HEK293 (cell line): ENCODE measurements around the gene PIGZ.

ENCODE experiments used
- CTCF ChIP-seq: fragments of 450-650 bp; formaldehyde crosslinking; IDR thresholded peaks from 2 replicates; pipeline ENCODE4 v1.5.1; 2016; ENCODE audit warnings: missing biosample characterization, missing genetic modification characterization
- GLI4 ChIP-seq: fragments of 450-650 bp; formaldehyde crosslinking; IDR thresholded peaks from 2 replicates; pipeline ENCODE4 v1.5.1; 2016; ENCODE audit warnings: missing biosample characterization, missing genetic modification characterization
- TCF7L2 ChIP-seq: IDR thresholded peaks from 2 replicates; pipeline ENCODE4 v1.6.1; 2011; ENCODE audit warnings: low read depth, mild to moderate bottlenecking, inconsistent platforms, low read length, moderate library complexity, borderline replicate concordance
- WT1 ChIP-seq: fragments of 450-650 bp; formaldehyde crosslinking; IDR thresholded peaks from 2 replicates; pipeline ENCODE4 v1.5.1; 2016; ENCODE audit warnings: missing biosample characterization, missing genetic modification characterization
- YY1 ChIP-seq: fragments of 450-650 bp; formaldehyde crosslinking; IDR thresholded peaks from 2 replicates; pipeline ENCODE4 v1.5.1; 2018; ENCODE audit warnings: missing biosample characterization, missing genetic modification characterization
- ZBTB21 ChIP-seq: fragments of 450-650 bp; formaldehyde crosslinking; IDR thresholded peaks from 2 replicates; pipeline ENCODE4 v1.5.1; 2017; ENCODE audit warnings: missing biosample characterization, missing genetic modification characterization
- ZNF114 ChIP-seq: fragments of 450-650 bp; formaldehyde crosslinking; IDR thresholded peaks from 2 replicates; pipeline ENCODE4 v1.5.0; 2017; ENCODE audit warnings: missing biosample characterization, missing genetic modification characterization
- ZNF184 ChIP-seq: fragments of 450-650 bp; IDR thresholded peaks from 2 replicates; pipeline ENCODE4 v1.5.1; 2018; ENCODE audit warnings: missing biosample characterization, mild to moderate bottlenecking, missing genetic modification characterization
- ZNF24 ChIP-seq: fragments of 450-650 bp; formaldehyde crosslinking; IDR thresholded peaks from 2 replicates; pipeline ENCODE4 v1.5.1; 2016; ENCODE audit warnings: missing biosample characterization, missing genetic modification characterization
- ZNF48 ChIP-seq: fragments of 450-650 bp; formaldehyde crosslinking; IDR thresholded peaks from 2 replicates; pipeline ENCODE4 v1.5.1; 2016; ENCODE audit warnings: missing biosample characterization, missing genetic modification characterization
- ZNF530 ChIP-seq: fragments of 450-650 bp; formaldehyde crosslinking; IDR thresholded peaks from 2 replicates; pipeline ENCODE4 v1.5.1; 2016; ENCODE audit warnings: low read depth, missing biosample characterization, missing genetic modification characterization
- ZNF544 ChIP-seq: fragments of 450-650 bp; formaldehyde crosslinking; IDR thresholded peaks from 2 replicates; pipeline ENCODE4 v1.5.0; 2017; ENCODE audit warnings: missing biosample characterization, missing genetic modification characterization
- ZNF701 ChIP-seq: fragments of 450-650 bp; formaldehyde crosslinking; IDR thresholded peaks from 2 replicates; pipeline ENCODE4 v1.5.1; 2016; ENCODE audit warnings: missing biosample characterization, missing genetic modification characterization
- ZSCAN5A ChIP-seq: fragments of 450-650 bp; formaldehyde crosslinking; IDR thresholded peaks from 2 replicates; pipeline ENCODE4 v1.5.1; 2016; ENCODE audit warnings: missing biosample characterization, missing genetic modification characterization

- no peak for TF ChIP-seq CTCF (tag by site-specific recombination)
- no peak for TF ChIP-seq ZBTB21
- no peak for TF ChIP-seq WT1 (tag by site-specific recombination)
- no peak for TF ChIP-seq ZNF530
- no peak for TF ChIP-seq TCF7L2
- no peak for TF ChIP-seq ZNF24
- no peak for TF ChIP-seq GLI4 (tag by site-specific recombination)
- no peak for TF ChIP-seq ZSCAN5A (tag by site-specific recombination)
- no peak for TF ChIP-seq ZNF48 (tag by site-specific recombination)
- no peak for TF ChIP-seq YY1 (tag by site-specific recombination)
- TF ChIP-seq ZNF701 (tag by site-specific recombination): no peak
- TF ChIP-seq ZNF114: no peak
- no peak for TF ChIP-seq ZNF544 (tag by site-specific recombination)
- TF ChIP-seq ZNF184 (tag by site-specific recombination): no peak
Measured at GRCh38 chr3:196998966-196999760, 30.5 kb upstream of the PIGZ start.
